22Rv1 (cell line): ENCODE results near the gene MCEE.

ENCODE experiments used
- H3K27ac ChIP-seq: fragments of 450-650 bp; 2 replicates; pipeline ENCODE4 v1.5.1; 2017
- CTCF ChIP-seq: fragments of 450-650 bp; IDR thresholded peaks from 2 replicates; pipeline ENCODE4 v1.5.1; 2017; ENCODE audit warnings: mild to moderate bottlenecking
- ZFX ChIP-seq: fragments of 450-650 bp; IDR thresholded peaks from 2 replicates; pipeline ENCODE4 v1.6.1; 2017; ENCODE audit warnings: antibody characterized with exemption, borderline replicate concordance

MCEE gene

GRCh38 chr2:71155846-71156245 is 25.8 kb upstream of the MCEE start:
- no peak for TF ChIP-seq ZFX
- no peak overlapping the region for H3K27ac ChIP-seq

- no peak overlapping the region for H3K27ac ChIP-seq
- TF ChIP-seq CTCF (peak; percentile 39), ZFX (no peak)
Observed at GRCh38 chr2:71154798-71155197, 24.8 kb upstream of the MCEE start.

- no peak for TF ChIP-seq ZFX
- TF ChIP-seq CTCF, result no peak
- no peak overlapping the region for H3K27ac ChIP-seq
Observed at GRCh38 chr2:71154279-71154678, 24.2 kb upstream of the MCEE start.

GRCh38 chr2:71153585-71154224 is 23.7 kb upstream of the MCEE start:
- H3K27ac ChIP-seq, result no peak overlapping the region
- TF ChIP-seq CTCF (no peak), ZFX (no peak)

DNA sequence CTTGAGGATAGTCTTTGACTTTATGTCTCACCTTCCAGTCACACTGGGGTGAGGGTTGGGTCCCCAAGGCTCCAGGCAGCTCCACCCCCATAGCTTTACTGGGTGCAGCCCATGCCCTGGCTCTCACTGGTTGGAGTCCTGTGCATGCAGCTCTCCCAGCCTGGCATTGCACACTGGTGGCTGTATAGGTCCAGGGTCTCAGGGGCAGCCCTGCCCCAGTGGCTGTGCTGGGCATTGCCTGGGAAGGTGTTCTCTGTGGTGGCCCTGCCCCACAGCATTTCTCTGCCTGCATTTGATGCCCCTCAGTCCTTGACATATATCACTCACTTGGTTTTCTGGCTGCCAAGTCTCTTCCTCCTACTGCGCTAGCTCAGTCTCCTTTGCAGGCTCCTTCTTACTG is 21.6 kb upstream of the MCEE start:
- H3K27ac ChIP-seq, result no peak overlapping the region
- TF ChIP-seq CTCF (no peak), ZFX (no peak)

- TF ChIP-seq CTCF (no peak), ZFX (no peak)
- H3K27ac ChIP-seq, result no peak overlapping the region
Observed at GRCh38 chr2:71150082-71150816, 20.2 kb upstream of the MCEE start.

DNA sequence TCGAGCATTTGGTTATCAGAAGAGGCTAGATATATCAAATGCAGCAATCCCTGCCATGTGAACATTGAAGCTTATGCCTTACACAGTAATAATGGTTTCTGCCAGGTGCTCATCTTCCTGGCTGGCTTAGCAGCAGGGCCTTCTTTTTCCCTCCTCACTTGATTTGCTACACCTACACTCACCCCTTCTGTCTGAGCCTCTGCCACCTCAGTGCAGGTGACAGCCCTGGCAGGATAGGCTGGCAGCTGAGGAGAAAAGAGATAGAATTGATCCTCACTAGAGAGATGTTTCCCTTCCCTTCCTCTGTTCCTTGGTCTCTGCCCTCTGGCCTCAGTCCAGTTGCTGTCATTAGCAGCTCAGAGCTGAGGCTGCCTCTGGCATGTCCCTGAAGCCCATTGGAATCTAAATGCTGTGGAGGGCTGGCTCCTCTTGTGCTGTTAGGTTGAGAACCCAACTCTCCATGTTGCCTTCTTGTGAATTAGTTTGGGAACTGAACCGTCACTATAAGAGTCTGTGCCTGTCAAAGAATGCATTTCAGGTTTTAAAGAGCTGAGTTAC is 18.6 kb upstream of the MCEE start:
- TF ChIP-seq CTCF (no peak), ZFX (no peak)
- H3K27ac ChIP-seq, result no peak overlapping the region
